Measurements from ENCODE around the gene BIRC2.

Gene BIRC2

DNA sequence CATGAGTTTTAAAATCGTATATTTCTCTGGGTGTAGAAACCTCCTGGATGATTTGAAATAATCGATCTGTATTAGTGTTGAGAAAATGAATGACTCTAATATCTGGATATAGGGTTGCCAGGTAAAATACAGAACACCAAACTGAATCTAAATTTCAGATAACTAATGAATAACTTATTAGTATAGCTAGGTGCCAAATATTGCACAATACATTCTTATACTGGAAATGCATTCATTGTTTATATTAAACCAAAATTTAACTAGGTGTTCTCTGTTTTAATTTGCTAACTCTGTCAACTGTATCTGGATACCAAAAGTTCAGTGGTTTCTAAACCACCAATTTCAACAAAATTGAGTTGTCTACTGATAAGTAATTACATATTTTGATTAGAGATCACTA is 32.2 kb upstream of the BIRC2 start:
- POLR2A ChIA-PET, result no interaction called here
- DNase-seq (ENCODE audit: low read depth, low spot score), result no peak
- no peak overlapping the region for H3K4me3 ChIP-seq (ENCODE audit: low read depth, low read length)
- TF ChIP-seq, protein P1, sequence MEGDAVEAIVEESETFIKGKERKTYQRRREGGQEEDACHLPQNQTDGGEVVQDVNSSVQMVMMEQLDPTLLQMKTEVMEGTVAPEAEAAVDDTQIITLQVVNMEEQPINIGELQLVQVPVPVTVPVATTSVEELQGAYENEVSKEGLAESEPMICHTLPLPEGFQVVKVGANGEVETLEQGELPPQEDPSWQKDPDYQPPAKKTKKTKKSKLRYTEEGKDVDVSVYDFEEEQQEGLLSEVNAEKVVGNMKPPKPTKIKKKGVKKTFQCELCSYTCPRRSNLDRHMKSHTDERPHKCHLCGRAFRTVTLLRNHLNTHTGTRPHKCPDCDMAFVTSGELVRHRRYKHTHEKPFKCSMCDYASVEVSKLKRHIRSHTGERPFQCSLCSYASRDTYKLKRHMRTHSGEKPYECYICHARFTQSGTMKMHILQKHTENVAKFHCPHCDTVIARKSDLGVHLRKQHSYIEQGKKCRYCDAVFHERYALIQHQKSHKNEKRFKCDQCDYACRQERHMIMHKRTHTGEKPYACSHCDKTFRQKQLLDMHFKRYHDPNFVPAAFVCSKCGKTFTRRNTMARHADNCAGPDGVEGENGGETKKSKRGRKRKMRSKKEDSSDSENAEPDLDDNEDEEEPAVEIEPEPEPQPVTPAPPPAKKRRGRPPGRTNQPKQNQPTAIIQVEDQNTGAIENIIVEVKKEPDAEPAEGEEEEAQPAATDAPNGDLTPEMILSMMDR (IDR thresholded peaks at IDR 0.05; ENCODE audit: insufficient read depth, low read length, missing control alignments), result no peak
- CTCF ChIA-PET, result interaction anchor here (1.3 to 6.9 kb wide), 4 partner anchors 20 to 28 kb away, joined by 5 to 46 read pairs (median 12); no protein-coding TSS in a partner anchor

DNA sequence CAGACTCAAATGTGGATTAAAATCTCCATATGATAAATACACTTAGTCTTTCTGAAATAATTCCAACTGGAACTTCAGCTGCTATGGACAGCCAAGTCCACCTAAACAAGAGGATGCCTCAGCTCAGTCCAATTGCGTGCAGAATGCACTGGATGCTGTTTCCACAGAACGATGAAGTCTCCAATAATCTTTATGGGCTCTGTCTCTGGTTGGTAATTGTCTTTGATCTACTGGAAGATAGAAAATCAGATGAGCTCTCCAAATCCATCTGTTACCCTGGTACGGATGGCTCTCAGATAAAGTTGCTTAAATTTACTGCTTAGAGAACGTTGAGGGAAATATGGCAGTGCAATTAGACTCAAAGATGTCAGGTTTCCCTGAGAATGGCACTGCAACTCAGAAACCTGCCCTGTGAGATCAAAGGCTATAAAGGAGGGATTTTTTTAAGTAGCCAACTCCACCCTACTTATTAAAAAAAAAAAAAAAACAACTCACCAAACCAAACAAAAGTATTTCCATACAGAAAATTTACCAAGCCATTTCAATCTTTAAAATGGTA is 30.6 kb upstream of the BIRC2 start:
- POLR2A ChIA-PET, result no interaction called here
- CTCF ChIA-PET, result interaction anchor here (1.3 to 2.7 kb wide), 3 partner anchors 27 to 350 kb away, joined by 5 to 14 read pairs (median 7); no protein-coding TSS in a partner anchor
- TF ChIP-seq, protein P1 (IDR thresholded peaks at IDR 0.05; ENCODE audit: insufficient read depth, low read length, missing control alignments), result no peak
- DNase-seq (ENCODE audit: low read depth, low spot score), result no peak
- no peak overlapping the region for H3K4me3 ChIP-seq (ENCODE audit: low read depth, low read length)

GRCh38 chr11:102317099-102317767 is 29.8 kb upstream of the BIRC2 start, which contains the start of gene BIRC3:
BIRC3 (plus strand) TSS chr11:102317484; CDS start chr11:102324510, 7,026 bp downstream.
- POLR2A ChIA-PET, result no interaction called here
- peak; percentile 84 for DNase-seq (ENCODE audit: low read depth, low spot score)
- peak within 1 kb of the TSS; percentile 65 for H3K4me3 ChIP-seq (ENCODE audit: low read depth, low read length)
- CTCF ChIA-PET, result interaction anchor here (1.8 to 2.7 kb wide), 2 partner anchors 26 to 349 kb away, joined by 7 to 14 read pairs; no protein-coding TSS in a partner anchor
- TF ChIP-seq, protein P1 (IDR thresholded peaks at IDR 0.05; ENCODE audit: insufficient read depth, low read length, missing control alignments), result peak; percentile 43

- TF ChIP-seq, protein P1 (IDR thresholded peaks at IDR 0.05; ENCODE audit: insufficient read depth, low read length, missing control alignments), result no peak
- peak overlapping the region; percentile 65 for H3K4me3 ChIP-seq (ENCODE audit: low read depth, low read length)
- CTCF ChIA-PET, result interaction anchor here (1.2 to 1.3 kb wide), 3 partner anchors 24 to 38 kb away, joined by 3 to 5 read pairs (median 4); no protein-coding TSS in a partner anchor
Measured at GRCh38 chr11:102317768-102318103, 29.3 kb upstream of the BIRC2 start.

GRCh38 chr11:102318469-102318868 is 28.5 kb upstream of the BIRC2 start:
- H3K4me3 ChIP-seq (ENCODE audit: low read depth, low read length), result no peak overlapping the region
- ChIA-PET CTCF (interaction anchor here (1.2 to 1.3 kb wide), 3 partner anchors 24 to 39 kb away, joined by 3 to 5 read pairs (median 4); no protein-coding TSS in a partner anchor), POLR2A (no interaction called here)
- TF ChIP-seq, protein P1 (IDR thresholded peaks at IDR 0.05; ENCODE audit: insufficient read depth, low read length, missing control alignments), result no peak
- no peak for DNase-seq (ENCODE audit: low read depth, low spot score)

More at GRCh38 chr11:102317768-102318103, 29.3 kb upstream of the BIRC2 start:
- POLR2A ChIA-PET, result no interaction called here
- DNase-seq (ENCODE audit: low read depth, low spot score), result no peak

GRCh38 chr11:102319544-102319943 is 27.5 kb upstream of the BIRC2 start:
- ChIA-PET CTCF (interaction anchor here (1.2 to 2.5 kb wide), 2 partner anchors 23 to 81 kb away, joined by 4 to 12 read pairs; no protein-coding TSS in a partner anchor), POLR2A (no interaction called here)
- DNase-seq (ENCODE audit: low read depth, low spot score), result no peak
- TF ChIP-seq, protein P1 (IDR thresholded peaks at IDR 0.05; ENCODE audit: insufficient read depth, low read length, missing control alignments), result no peak
- no peak overlapping the region for H3K4me3 ChIP-seq (ENCODE audit: low read depth, low read length)

Measured in AG04449 (cell line).